SK-N-SH (cell line): ENCODE measurements around the gene KCNK15.
"Not testable (repeated sequence)": the region's sequence is repeated elsewhere in the genome, so short reads cannot be mapped to it uniquely, and the experiment has no call there.

ENCODE experiments used
- CTCF ChIP-seq: fragments of 200-600 bp; sonication (generic); IDR thresholded peaks from 2 replicates; pipeline ENCODE4 v1.6.1; 2017; ENCODE audit warnings: antibody characterized with exemption, mild to moderate bottlenecking, moderate library complexity
- GABPA ChIP-seq: IDR thresholded peaks from 2 replicates; pipeline ENCODE4 v1.4.0; 2012; ENCODE audit warnings: low read depth, mild to moderate bottlenecking
- GATA2 ChIP-seq: sonication (generic); formaldehyde crosslinking; IDR thresholded peaks from 2 replicates; pipeline ENCODE4 v1.5.0; 2020; ENCODE audit warnings: mild to moderate bottlenecking, missing genetic modification reagents
- RAD21 ChIP-seq: IDR thresholded peaks from 2 replicates; pipeline ENCODE4 v1.6.1; 2012; ENCODE audit warnings: mild to moderate bottlenecking, low read length
- RFX5 ChIP-seq: IDR thresholded peaks from 2 replicates; pipeline ENCODE4 v1.6.1; 2012; ENCODE audit warnings: mild to moderate bottlenecking, improper control_type of control experiment, low read length
- RXRA ChIP-seq: IDR thresholded peaks from 2 replicates; pipeline ENCODE4 v1.4.0; 2012; ENCODE audit warnings: low read depth, mild to moderate bottlenecking, borderline replicate concordance
- SIN3A ChIP-seq: IDR thresholded peaks from 2 replicates; pipeline ENCODE4 v1.6.1; 2012; ENCODE audit warnings: low read depth, mild to moderate bottlenecking, low read length, moderate library complexity, borderline replicate concordance

GRCh38 chr20:44697041-44697440 is 48.6 kb upstream of the KCNK15 start:
- TF ChIP-seq GATA2 (CRISPR knock-in tag); RAD21; CTCF; SIN3A; RXRA; RFX5; GABPA: not testable (repeated sequence)
